GM12872 (cell line): Measurements from ENCODE around the gene APP.

Experiments used
- TF ChIP-seq, protein P1 (sequence below): IDR thresholded peaks from 3 replicates; pipeline ENCODE4 v1.5.1; 2011; ENCODE audit warnings: low read depth, mild to moderate bottlenecking, low read length, moderate library complexity; ENCODE audit not compliant: insufficient read depth

The APP gene

DNA sequence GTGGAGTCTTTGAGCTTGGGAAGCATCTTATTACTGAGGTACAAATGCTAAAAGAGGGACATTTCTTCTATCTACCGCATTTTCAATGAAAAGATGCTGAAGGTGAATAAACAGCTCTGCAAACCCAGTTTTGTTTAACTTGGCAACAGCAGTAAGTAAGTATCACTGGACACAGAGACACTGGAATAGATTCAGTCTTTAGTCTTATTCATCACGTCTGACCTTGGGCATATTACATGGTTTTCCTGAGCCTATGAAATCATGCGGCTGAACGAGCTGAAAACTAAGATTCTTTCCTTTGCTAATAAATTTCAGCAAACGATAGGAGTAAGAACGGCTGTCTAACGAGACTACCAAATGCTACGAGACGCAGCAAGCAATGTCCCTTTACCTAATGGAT, 228.4 kb downstream of the APP start:
- TF ChIP-seq, protein P1, sequence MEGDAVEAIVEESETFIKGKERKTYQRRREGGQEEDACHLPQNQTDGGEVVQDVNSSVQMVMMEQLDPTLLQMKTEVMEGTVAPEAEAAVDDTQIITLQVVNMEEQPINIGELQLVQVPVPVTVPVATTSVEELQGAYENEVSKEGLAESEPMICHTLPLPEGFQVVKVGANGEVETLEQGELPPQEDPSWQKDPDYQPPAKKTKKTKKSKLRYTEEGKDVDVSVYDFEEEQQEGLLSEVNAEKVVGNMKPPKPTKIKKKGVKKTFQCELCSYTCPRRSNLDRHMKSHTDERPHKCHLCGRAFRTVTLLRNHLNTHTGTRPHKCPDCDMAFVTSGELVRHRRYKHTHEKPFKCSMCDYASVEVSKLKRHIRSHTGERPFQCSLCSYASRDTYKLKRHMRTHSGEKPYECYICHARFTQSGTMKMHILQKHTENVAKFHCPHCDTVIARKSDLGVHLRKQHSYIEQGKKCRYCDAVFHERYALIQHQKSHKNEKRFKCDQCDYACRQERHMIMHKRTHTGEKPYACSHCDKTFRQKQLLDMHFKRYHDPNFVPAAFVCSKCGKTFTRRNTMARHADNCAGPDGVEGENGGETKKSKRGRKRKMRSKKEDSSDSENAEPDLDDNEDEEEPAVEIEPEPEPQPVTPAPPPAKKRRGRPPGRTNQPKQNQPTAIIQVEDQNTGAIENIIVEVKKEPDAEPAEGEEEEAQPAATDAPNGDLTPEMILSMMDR, result no peak

- TF ChIP-seq, protein P1, result no peak
Observed at GRCh38 chr21:25939396-25939761, 231.2 kb downstream of the APP start.

GRCh38 chr21:25938658-25939395, 231.7 kb downstream of the APP start:
- TF ChIP-seq, protein P1, result no peak

DNA sequence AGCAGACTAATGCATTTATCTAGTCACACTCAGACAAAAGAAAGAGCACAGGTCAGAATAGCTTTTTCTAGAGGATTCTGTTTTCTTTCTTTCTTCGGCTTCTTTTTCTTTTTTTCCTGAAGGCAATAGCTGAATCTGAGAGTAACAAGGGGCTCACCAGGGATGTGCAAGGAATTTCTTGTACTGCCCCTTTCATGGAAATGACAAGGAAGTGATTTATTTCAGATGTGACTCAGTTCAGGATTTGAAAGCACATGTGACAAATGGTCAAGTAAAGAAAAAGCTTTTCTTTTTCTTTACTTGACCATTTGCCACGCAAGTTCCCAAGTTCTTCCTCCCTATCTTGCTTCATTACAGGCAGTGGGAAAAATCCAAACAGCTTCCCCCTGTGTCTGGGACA, 233.8 kb downstream of the APP start:
- TF ChIP-seq, protein P1, result no peak

GRCh38 chr21:25934771-25935224, 235.8 kb downstream of the APP start:
- TF ChIP-seq, protein P1, result no peak

- TF ChIP-seq, protein P1, result no peak
Observed at GRCh38 chr21:25934130-25934529, 236.4 kb downstream of the APP start.

DNA sequence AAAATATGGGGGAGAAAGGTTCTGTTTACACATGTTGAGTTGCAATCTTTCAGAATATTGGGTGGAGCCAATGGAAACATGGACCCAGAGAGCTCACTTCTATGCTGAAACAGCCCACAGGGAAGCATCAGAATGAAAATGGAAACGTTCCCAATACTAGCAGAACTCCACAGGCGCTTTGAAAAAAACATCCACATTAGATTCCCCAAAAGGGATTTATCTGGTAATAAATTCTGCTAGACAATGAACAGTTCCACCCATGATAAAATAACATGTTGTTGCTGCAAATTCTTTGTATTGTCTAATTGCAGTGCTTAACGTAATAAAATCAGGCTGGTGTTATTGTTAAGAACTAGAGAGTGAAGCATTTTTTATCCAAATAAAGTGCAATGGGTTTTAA, 238.8 kb downstream of the APP start:
- TF ChIP-seq, protein P1, result no peak
